KMS-11 (cell line): ENCODE measurements around the gene DENND11.

Experiments used
- H2AFZ ChIP-seq: fragments of 200-600 bp; sonication (generic); 2 replicates; pipeline ENCODE4 v1.6.1; 2016; ENCODE audit warnings: antibody characterized with exemption, mixed run types, low read depth
- H3K27ac ChIP-seq: fragments of 200-600 bp; sonication (generic); 2 replicates; pipeline ENCODE4 v1.6.1; 2016; ENCODE audit warnings: mild to moderate bottlenecking, mixed run types
- H3K27me3 ChIP-seq: fragments of 200-600 bp; sonication (generic); 2 replicates; pipeline ENCODE4 v1.6.1; 2017; ENCODE audit warnings: mild to moderate bottlenecking, low read depth, mixed run types, moderate library complexity; ENCODE audit not compliant: insufficient read depth
- H3K36me3 ChIP-seq: fragments of 200-600 bp; sonication (generic); 2 replicates; pipeline ENCODE4 v1.6.1; 2017; ENCODE audit warnings: mild to moderate bottlenecking, mixed run types; ENCODE audit not compliant: insufficient read depth
- H3K4me1 ChIP-seq: fragments of 200-600 bp; sonication (generic); 2 replicates; pipeline ENCODE4 v1.6.1; 2016; ENCODE audit warnings: mild to moderate bottlenecking, low read depth, mixed run types; ENCODE audit not compliant: poor library complexity, severe bottlenecking
- H3K4me2 ChIP-seq: fragments of 200-600 bp; sonication (generic); 2 replicates; pipeline ENCODE4 v1.7.0; 2016; ENCODE audit warnings: mild to moderate bottlenecking, mixed run types
- H3K4me3 ChIP-seq: fragments of 200-600 bp; sonication (generic); IDR thresholded peaks from 2 replicates; pipeline ENCODE4 v1.6.1; 2017; ENCODE audit warnings: low read depth, low read length, mixed read lengths; ENCODE audit not compliant: insufficient read depth
- H3K79me2 ChIP-seq: fragments of 200-600 bp; sonication (generic); 2 replicates; pipeline ENCODE4 v1.6.1; 2016; ENCODE audit warnings: low read depth, mixed run types; ENCODE audit not compliant: insufficient read depth
- H3K9ac ChIP-seq: fragments of 200-600 bp; sonication (generic); 2 replicates; pipeline ENCODE4 v1.6.1; 2016; ENCODE audit warnings: mild to moderate bottlenecking, mixed run types
- H4K20me1 ChIP-seq: fragments of 200-600 bp; sonication (generic); 2 replicates; pipeline ENCODE4 v1.6.1; 2016; ENCODE audit warnings: mild to moderate bottlenecking, mixed run types; ENCODE audit not compliant: insufficient read depth
- CTCF ChIP-seq: fragments of 200-600 bp; sonication (generic); conservative IDR thresholded peaks from 2 replicates; pipeline ENCODE4 v1.6.1; 2017; ENCODE audit warnings: low read depth, mild to moderate bottlenecking, antibody characterized with exemption, low read length, moderate library complexity, mixed read lengths

Gene DENND11

GRCh38 chr7:141702047-141702567 lies at the start of gene DENND11:
Gene DENND11 (minus strand): TSS chr7:141702166. CDS start chr7:141702153, 13 bp downstream.
- Histone ChIP-seq H4K20me1 (no peaks in the 10 kb centered on the region), H3K36me3 (no peaks in the 10 kb centered on the region), H3K27me3 (no peaks in the 10 kb centered on the region), H3K4me3 (no peak within 1 kb of the TSS), H3K27ac (no peak within 1 kb of the TSS), H3K9ac (peak within 1 kb of the TSS; percentile 40; the same call in 1 of the 2 replicates), H3K4me2 (peak within 1 kb of the TSS; percentile 83), H3K4me1 (peaks cover 26% of the 10 kb centered on the region), H3K79me2 (no peaks in the 10 kb centered on the region), H2AFZ (peak within 1 kb of the TSS; percentile 69)
- no peak for TF ChIP-seq CTCF

- H3K4me1 ChIP-seq: no peaks in the 10 kb centered on the region
- no peaks in the 10 kb centered on the region for H4K20me1 ChIP-seq
- TF ChIP-seq CTCF: no peak
- H3K4me3 ChIP-seq: no peak overlapping the region
- no peak overlapping the region for H3K9ac ChIP-seq
- no peak overlapping the region for H3K4me2 ChIP-seq
- no peak overlapping the region for H3K27ac ChIP-seq
- peaks cover 68% of the 10 kb centered on the region for H3K36me3 ChIP-seq
- no peaks in the 10 kb centered on the region for H3K27me3 ChIP-seq
- H2AFZ ChIP-seq: no peak overlapping the region
- 0 out of 2 replicates have a peak, but pooled peaks cover 3% of the 10 kb centered on the region for H3K79me2 ChIP-seq
Measured at GRCh38 chr7:141748396-141748795, 46.4 kb upstream of the DENND11 start.

GRCh38 chr7:141744131-141744530 lies 42.2 kb upstream of the DENND11 start:
- Histone ChIP-seq H3K27me3 (no peaks in the 10 kb centered on the region), H3K79me2 (peaks cover 25% of the 10 kb centered on the region), H3K4me3 (no peak overlapping the region), H3K4me2 (no peak overlapping the region), H2AFZ (no peak overlapping the region), H4K20me1 (no peaks in the 10 kb centered on the region), H3K36me3 (peaks cover 61% of the 10 kb centered on the region), H3K4me1 (peaks cover 17% of the 10 kb centered on the region), H3K27ac (no peak overlapping the region), H3K9ac (no peak overlapping the region)
- no peak for TF ChIP-seq CTCF

- Histone ChIP-seq H3K4me2 (no peak overlapping the region), H3K4me1 (peaks cover 21% of the 10 kb centered on the region), H3K36me3 (peaks cover 51% of the 10 kb centered on the region), H3K9ac (no peak overlapping the region), H3K27me3 (no peaks in the 10 kb centered on the region), H3K27ac (no peak overlapping the region), H2AFZ (no peak overlapping the region), H3K4me3 (no peak overlapping the region), H4K20me1 (no peaks in the 10 kb centered on the region), H3K79me2 (peaks cover 35% of the 10 kb centered on the region)
- no peak for TF ChIP-seq CTCF
Measured at GRCh38 chr7:141742229-141742628, 40.3 kb upstream of the DENND11 start.
